ENCODE data around the gene HIVEP3. TPM values are rescaled to one million over a fixed set of nuclear protein-coding genes. Genes with fewer than 3 reads are reported as not detected.

Gene HIVEP3
- total RNA-seq, 1 experiment from 2014 or later, result 3.1 TPM

DNA sequence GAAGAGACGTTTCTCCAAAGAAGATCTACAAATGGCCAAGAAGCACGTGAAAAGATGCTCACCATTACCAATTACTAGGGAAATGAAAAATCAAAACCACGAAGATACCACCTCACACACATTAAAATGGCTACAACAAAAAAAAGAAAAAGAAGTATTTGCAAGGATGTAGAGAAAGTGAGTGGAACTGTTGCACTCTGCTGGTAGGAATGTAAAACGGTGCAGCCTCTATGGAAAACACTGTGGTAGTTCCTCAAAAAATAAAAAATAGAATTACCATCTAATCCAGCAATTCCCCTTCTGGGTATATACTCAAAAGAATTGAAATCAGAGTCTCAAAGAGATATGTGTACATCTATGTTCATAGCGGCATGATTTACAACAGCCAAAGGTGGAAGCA lies 318.8 kb downstream of the HIVEP3 start:
- DNase-seq (ENCODE audit: low spot score), result peak; percentile 11
- Histone ChIP-seq H3K4me1 (ENCODE audit: insufficient read depth, low read length, poor library complexity, severe bottlenecking) (no peaks in the 10 kb centered on the region), H3K27ac (ENCODE audit: low read depth, low read length, poor library complexity, severe bottlenecking) (no peak overlapping the region), H3K36me3 (ENCODE audit: insufficient read depth, low read length, poor library complexity, severe bottlenecking) (no peaks in the 10 kb centered on the region), H3K27me3 (replicated peaks; ENCODE audit: insufficient read depth, low read depth, low read length, poor library complexity) (no peaks in the 10 kb centered on the region), H3K4me3 (ENCODE audit: low read depth, low read length, poor library complexity, severe bottlenecking) (no peak overlapping the region), H3K9me3 (ENCODE audit: low read depth, low read length, poor library complexity, severe bottlenecking) (peaks cover 8% of the 10 kb centered on the region)
- CTCF ChIA-PET, result no interaction called here
- POLR2A ChIA-PET (ENCODE audit: low non-redundant PET), result no interaction called here
- intact Hi-C loops (cut with micrococcal nuclease; ENCODE audit: unreplicated experiment), result no loop called here
- BruUV-seq (replicated peaks), result no TSS peak
- TF ChIP-seq, protein P1, sequence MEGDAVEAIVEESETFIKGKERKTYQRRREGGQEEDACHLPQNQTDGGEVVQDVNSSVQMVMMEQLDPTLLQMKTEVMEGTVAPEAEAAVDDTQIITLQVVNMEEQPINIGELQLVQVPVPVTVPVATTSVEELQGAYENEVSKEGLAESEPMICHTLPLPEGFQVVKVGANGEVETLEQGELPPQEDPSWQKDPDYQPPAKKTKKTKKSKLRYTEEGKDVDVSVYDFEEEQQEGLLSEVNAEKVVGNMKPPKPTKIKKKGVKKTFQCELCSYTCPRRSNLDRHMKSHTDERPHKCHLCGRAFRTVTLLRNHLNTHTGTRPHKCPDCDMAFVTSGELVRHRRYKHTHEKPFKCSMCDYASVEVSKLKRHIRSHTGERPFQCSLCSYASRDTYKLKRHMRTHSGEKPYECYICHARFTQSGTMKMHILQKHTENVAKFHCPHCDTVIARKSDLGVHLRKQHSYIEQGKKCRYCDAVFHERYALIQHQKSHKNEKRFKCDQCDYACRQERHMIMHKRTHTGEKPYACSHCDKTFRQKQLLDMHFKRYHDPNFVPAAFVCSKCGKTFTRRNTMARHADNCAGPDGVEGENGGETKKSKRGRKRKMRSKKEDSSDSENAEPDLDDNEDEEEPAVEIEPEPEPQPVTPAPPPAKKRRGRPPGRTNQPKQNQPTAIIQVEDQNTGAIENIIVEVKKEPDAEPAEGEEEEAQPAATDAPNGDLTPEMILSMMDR (conservative IDR thresholded peaks at IDR 0.05; ENCODE audit: low read depth, low read length), result peak; percentile 51
- TF ChIP-seq EZH2 (IDR thresholded peaks at IDR 0.05; ENCODE audit: borderline replicate concordance, low read depth, low read length, poor library complexity, severe bottlenecking), result no peak

DNA sequence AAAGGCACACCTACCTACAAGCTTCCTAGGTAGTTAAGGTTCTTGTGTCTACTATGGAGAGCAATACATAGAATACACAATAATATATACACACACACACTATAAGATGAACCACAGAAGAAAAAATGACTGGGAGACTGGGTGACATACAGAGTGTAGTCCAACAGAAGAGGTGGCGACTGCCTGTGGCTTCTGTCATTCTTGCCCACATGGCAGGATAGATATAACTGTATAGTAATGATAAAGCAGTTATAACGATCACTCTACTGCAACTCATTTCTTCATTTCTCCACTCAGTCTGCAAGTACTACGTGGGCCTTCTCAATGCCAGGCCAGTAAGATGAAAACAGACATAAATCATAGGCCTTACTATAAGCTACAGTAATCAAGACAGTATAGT lies 320.4 kb downstream of the HIVEP3 start:
- Histone ChIP-seq H3K27ac (ENCODE audit: low read depth, low read length, poor library complexity, severe bottlenecking) (no peak overlapping the region), H3K4me3 (ENCODE audit: low read depth, low read length, poor library complexity, severe bottlenecking) (no peak overlapping the region), H3K4me1 (ENCODE audit: insufficient read depth, low read length, poor library complexity, severe bottlenecking) (no peaks in the 10 kb centered on the region), H3K9me3 (ENCODE audit: low read depth, low read length, poor library complexity, severe bottlenecking) (peaks cover 8% of the 10 kb centered on the region), H3K27me3 (replicated peaks; ENCODE audit: insufficient read depth, low read depth, low read length, poor library complexity) (no peaks in the 10 kb centered on the region), H3K36me3 (ENCODE audit: insufficient read depth, low read length, poor library complexity, severe bottlenecking) (no peaks in the 10 kb centered on the region)
- no TSS peak for BruUV-seq (replicated peaks)
- TF ChIP-seq EZH2 (IDR thresholded peaks at IDR 0.05; ENCODE audit: borderline replicate concordance, low read depth, low read length, poor library complexity, severe bottlenecking), result no peak
- TF ChIP-seq, protein P1 (conservative IDR thresholded peaks at IDR 0.05; ENCODE audit: low read depth, low read length), result no peak
- CTCF ChIA-PET, result no interaction called here
- no peak for DNase-seq (ENCODE audit: low spot score)
- intact Hi-C loops (cut with micrococcal nuclease; ENCODE audit: unreplicated experiment), result no loop called here
- POLR2A ChIA-PET (ENCODE audit: low non-redundant PET), result no interaction called here

DNA sequence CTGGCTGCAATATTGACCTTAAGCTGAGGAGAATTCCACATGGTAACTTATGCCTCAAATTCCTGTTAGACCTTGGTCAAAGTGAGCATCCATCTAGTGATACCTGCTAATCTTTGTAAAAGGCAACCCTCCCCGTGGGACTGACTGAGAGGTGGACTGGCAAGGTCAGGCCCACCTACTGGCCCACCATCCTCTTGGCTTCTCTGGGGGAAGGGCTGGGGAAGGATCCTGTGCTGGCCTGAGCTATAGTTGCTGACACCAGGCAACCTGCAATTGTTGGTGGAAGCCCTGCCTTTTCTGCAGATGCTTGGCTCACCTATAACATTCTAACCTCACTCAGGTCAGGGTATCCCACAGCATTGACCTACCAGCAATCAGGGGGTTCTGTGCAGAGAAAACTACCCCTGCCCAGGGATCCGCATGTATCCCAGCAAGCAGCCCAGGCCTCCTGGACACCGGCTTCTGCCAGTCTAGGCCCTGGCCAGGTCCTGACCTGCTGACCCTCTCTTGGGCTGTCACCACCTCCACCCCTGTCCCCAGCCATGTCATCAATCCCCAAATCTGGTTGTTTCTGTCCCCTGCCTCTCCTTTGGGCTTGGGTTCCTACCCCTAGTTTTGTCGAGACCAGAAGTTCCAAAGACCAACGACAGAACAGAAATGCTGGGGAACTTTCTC lies 326.1 kb downstream of the HIVEP3 start:
- Histone ChIP-seq H3K4me3 (ENCODE audit: low read depth, low read length, poor library complexity, severe bottlenecking) (no peak overlapping the region), H3K4me1 (ENCODE audit: insufficient read depth, low read length, poor library complexity, severe bottlenecking) (no peaks in the 10 kb centered on the region), H3K27me3 (replicated peaks; ENCODE audit: insufficient read depth, low read depth, low read length, poor library complexity) (no peaks in the 10 kb centered on the region), H3K27ac (ENCODE audit: low read depth, low read length, poor library complexity, severe bottlenecking) (no peak overlapping the region), H3K9me3 (ENCODE audit: low read depth, low read length, poor library complexity, severe bottlenecking) (no peaks in the 10 kb centered on the region), H3K36me3 (ENCODE audit: insufficient read depth, low read length, poor library complexity, severe bottlenecking) (no peaks in the 10 kb centered on the region)
- TF ChIP-seq, protein P1 (conservative IDR thresholded peaks at IDR 0.05; ENCODE audit: low read depth, low read length), result no peak
- BruUV-seq (replicated peaks), result no TSS peak
- CTCF ChIA-PET, result no interaction called here
- intact Hi-C loops (cut with micrococcal nuclease; ENCODE audit: unreplicated experiment), result no loop called here
- POLR2A ChIA-PET (ENCODE audit: low non-redundant PET), result no interaction called here
- no peak for DNase-seq (ENCODE audit: low spot score)
